ENCODE measurements around the gene MSI2.

MSI2 gene

DNA sequence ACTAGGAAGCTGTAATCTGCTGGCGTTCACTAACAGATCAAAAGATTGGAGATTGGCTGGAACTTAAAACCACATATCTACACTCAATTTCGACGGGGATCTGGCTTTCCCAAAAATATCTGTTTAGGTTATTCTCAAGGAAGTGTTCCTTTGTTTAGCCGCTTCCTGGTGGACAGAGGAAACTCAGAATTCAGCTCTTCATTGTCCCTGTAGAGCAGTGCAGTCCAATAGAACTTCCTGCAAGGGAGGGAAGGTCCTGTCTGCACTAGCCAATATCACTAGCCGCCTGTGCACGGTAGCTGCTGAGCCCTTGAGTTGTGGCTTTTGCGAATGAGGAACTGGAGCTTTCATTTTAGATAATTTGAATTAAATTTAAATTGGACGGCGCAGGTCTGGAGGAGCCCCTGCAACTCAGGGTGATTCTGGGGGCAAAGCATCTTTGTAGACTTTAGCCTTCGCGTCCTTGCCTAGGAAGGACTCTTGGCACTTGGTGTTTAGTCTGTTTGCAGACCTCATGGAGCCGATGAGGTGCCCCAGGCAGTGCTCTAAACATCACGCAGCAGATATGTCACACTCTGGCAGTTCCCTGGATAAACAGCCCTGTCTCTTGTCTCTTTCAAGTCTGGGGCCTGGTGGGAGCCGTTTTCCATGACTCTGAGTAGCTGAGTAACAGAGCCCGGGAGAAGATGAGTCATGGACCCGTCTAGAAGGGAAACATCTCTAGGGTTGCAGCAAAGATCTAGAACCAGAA, 366.5 kb downstream of the MSI2 start:
- no peak for DNase-seq (ENCODE audit: low read depth)

DNA sequence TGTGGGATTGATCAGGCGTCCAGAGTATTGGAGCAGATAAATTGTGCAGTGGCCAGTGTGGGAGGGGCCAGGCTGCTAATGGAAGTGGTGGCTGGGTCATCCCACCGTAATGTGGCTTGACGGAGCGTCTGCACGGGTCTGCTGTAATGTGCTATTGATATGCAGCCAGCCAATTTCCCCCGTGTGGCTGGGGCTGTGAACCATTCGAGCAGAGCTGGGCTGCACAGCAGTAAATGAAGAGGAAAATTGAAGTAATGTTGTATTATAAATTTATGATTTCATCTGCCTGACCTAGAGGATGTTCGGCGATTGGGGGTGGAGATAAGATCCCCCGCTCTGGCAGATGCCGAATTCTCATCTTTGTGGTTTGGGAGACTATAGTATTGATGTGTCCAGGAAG, 367.3 kb downstream of the MSI2 start:
- DNase-seq (ENCODE audit: low read depth): no peak

DNA sequence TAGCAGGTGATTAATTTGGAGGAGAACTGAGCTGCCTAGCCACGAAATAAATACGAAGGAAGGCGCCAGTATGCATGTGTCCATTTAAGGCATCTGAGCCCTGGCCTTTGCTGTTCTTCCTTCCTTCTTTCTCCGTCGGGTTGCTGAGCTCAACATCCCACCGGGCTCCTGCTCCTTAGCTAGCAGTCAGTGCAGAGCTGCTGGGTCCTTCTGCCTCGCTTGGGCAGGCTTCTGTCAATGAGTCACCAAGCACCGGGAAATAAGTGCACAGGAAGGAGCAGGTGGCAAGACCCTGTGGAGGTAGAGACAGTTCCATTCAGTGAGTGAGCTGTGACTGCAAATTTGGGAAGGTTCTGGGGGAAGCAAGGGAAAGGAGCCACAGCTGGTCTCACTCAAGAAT, 368.1 kb downstream of the MSI2 start:
- DNase-seq (ENCODE audit: low read depth): no peak

DNA sequence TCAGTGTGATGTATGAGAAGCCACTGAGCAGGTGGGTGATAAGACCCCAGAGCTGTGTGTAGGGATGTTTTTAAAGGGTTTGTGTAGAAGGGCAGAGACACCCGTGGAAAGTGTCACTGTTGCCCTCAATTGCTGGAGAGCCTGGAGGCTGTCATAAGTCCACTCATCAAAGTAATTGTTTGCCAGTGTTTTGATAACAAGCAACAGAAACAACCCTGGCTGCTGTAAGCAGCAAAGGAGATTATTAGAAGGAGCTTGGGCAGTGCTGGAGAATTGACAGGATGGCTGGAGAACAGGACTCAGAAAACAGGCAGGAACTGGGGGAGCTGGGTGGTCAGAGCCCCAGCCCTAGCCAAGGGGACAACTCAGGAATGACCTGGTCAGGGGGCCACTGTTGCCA, 369.2 kb downstream of the MSI2 start:
- no peak for DNase-seq (ENCODE audit: low read depth)

DNA sequence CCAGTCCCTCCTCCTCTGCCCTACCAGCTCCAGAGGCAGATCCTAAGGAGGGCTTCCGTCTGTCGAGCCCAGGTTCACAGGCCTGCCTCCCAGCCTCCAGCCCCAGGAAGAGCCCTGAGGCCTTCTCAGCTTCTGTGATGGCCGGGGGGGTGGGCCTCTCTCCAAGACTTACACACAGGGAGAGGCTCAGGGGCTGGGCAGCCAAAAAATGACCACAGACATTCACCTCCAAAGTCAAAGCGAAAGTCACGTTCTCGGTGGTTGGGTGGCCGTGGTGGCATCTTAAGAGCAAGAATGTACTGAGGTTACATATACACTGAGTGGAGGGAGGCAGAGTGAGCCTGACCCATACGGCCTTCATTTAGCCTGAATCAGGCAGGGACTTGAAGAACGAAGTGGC, 369.6 kb downstream of the MSI2 start:
- DNase-seq (ENCODE audit: low read depth): no peak

DNA sequence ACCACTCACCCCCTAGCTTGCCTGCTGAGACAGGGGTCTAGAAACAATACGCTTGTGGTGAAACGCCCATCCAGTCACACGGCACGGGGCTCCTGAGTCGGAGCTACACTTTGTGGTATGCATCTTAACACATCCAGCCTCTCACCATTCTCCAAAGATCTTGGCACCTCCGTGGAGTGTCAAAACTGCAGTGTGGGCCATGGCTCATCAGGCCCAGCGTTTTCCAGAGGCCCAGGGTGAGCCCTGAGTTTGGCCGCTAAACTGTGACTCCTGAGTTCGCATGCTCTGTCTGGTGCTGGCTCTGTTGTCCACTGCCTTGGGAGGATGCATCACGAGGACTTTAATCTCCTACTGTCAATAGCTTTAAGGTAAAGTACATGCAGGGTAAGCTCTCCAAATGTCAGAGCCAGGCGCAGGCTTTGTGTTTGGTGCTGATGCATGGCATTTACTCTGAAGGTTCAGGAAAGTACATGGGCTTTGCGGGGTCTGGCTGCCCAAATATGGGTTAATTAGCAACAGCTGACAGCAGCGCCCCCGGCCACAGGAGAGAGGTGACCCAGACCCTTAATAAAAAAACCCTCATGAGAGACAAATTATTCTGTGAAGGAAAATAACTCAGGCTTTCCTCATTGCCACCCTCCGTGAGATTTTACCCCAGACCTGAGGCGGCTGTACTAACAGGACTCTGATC, 370.3 kb downstream of the MSI2 start:
- no peak for DNase-seq (ENCODE audit: low read depth)

DNA sequence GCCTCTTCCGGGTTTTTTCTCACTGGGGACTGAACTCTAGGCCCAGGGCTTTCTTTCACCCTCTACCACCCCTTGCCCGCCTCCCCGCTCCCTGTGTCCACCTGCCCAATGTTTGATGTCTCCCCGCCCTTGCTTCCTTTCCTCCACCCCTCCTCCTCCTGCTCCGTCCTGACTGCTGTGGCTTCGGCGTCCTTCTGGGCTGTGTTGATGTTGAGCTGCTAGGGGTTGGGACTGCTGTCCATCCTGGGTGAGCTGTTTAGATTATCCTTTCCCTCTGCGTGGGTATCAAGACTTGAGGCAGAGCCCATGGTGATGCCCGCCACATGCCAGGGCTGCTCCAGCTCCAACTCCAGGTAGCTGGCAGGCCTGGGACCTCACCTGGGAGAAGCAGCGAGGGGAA, 371.3 kb downstream of the MSI2 start:
- no peak for DNase-seq (ENCODE audit: low read depth)

DNA sequence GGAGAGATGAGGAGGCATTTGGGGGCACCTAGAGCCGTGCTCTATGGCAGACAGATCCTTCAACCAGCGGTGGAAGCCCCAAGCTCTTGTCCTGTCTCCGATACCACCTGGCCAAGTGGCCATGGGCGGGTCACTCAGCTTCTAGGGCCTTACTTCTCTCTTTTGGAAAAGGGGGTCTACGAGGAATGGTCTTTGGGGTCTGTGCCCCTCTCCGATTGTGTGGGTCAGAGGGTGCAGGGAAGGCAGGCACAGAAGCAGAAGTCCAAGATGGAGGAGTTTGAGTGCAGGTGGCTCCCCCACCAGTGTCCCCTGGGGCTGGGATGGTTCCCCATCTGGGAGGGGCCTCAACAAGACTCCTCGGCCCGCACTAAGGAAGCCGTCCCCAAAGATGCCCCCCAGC, 372.1 kb downstream of the MSI2 start:
- no peak for DNase-seq (ENCODE audit: low read depth)

DNA sequence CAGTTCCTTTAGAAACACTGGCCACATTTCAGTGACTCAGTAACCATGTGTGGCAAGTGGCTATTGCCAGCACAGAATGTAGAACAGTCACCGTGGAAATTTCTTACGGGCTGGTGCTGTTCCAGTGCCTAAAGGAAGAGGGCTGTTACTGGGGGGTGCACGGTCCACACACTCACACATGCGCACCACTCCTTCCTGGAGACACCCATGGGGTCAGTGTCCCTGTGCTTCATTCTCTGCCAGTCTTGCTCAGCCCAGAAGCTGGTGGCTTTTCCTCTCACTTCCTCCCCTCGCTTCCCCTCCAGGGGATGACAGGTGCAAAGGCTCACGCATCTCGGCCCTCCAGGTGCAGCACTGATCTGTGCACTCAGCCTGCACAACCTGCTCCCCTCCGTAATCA, 373.1 kb downstream of the MSI2 start:
- no peak for DNase-seq (ENCODE audit: low read depth)

DNA sequence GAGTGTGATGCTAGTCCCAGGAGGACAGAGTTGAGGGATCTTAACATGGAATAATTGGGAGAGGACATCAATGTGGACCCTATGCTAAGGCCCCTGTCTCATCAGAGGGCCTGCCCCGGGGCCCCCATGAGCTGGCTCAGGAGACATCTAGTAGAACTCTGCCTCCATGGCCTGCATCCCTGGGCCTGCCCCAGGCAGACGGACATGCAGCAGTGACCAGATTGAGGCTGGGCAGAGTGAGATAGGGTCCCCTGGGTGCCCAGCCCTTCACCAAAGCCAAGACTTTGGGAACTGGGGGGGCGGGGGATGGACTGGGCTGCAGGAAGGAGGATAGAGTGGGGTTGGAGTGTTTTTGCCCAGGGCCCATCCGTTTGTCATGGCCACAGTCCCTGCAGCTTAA, 373.6 kb downstream of the MSI2 start:
- DNase-seq (ENCODE audit: low read depth): no peak

DNA sequence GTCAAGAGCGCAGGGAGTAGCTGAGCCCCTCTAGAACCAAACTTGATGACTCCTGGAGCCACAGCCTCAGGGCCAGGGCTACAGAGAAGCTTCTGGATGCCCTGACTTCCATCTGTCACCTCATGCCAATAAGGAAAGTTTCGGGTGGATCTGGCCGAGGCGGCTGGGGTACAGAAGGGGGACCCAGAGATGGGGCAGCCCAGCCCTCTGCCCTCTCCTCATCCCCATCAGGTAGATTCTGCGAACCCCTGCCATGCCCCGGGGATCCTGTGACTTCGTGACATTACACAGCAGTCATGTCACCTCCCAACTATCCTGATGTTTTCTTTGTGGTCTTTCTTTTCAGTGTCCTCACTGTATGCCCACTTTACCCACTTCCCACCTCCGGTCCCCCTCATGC, 374.4 kb downstream of the MSI2 start:
- DNase-seq (ENCODE audit: low read depth): no peak

DNA sequence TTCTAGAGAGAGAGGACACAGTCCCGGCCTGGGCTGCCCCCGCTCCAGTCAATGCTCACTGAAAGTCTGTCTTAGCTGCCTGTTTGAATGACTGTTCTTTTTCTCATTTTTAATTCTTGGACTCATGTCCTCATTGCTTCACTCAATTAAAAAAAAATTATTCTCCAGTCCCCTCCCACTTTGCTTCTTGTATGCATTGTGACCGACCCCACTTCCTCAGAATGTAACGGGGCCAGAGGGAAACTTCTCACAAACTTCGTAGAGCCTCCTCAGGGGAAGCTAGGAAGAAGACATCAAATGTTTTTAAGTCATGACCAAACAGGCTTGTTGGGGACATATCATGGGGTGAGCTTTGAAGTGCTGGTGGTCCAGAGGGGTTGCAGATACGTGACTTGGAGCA, 375.5 kb downstream of the MSI2 start:
- DNase-seq (ENCODE audit: low read depth): no peak

DNA sequence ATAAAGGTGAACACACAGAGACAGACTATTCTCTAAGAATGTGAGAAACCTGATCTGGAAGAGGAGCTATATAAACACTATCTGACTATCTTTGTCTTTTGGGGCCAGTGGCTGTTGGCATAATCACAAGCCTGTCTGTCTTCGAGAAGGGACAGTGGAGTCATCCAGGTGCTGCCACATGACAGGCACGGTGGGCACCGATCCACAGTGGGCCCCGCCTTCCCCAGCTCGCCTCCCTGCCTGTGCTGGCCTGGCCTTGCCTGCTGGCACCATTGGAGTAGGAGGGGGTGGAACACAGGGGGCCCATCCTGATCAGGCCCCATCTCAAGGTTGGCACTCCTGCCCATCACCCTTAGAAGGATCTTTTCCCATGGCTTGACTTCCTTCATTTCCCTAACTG, 376.0 kb downstream of the MSI2 start:
- no peak for DNase-seq (ENCODE audit: low read depth)

DNA sequence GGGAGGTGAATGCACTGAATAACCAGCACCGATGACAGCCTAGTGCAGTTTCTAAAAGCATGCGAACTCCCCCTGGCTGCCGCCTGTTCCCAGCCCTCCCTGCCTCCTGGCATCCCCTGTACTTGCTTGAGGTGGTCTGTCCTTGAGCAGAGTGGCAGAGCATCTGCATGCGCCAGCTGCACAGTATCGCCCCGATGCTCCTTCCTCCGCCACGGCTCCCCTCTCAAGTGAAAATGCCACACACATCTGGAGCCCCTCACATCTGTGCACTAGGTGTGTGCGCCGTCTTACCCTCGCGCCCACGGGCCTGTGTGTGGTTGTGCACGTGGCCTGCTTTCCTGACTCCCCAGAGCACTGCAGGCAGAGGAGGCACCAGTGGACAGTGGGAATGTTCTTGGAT, 376.9 kb downstream of the MSI2 start:
- DNase-seq (ENCODE audit: low read depth): no peak

DNA sequence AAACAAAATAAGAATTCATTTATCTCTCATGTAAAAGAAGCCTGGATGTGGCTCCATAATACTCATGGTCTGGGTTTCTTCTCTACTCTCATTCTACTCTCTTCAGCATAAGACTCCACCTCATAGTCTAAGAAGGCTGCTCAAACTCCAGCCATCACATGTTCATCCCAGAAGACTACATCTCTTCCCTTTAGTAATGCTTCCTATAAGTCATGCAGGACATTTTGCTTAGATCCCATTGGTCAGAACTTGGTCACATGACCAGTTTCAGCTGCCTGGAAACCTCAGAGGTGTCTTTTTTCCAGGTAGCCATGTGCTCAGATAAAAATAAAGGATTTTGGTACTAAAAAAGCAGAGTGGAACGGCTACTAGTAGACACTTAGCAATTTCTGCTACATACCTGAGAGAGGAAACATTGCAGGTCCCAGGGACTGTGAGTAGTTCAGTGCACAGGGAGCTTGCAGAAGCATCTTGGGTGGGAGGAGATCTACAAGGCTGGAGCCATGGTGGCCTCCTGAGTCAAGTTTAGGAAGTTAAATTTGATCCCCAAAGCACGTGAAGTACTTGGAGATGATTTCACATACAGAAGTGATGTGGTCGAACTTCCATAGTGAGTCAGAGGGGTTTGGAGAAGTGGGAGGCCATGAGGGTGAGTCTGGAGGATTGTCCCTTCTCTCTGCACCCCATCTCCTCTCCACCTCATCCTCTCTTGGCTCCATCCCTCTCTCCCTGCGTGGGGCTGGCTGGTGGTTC, 378.6 kb downstream of the MSI2 start:
- DNase-seq (ENCODE audit: low read depth): no peak

DNA sequence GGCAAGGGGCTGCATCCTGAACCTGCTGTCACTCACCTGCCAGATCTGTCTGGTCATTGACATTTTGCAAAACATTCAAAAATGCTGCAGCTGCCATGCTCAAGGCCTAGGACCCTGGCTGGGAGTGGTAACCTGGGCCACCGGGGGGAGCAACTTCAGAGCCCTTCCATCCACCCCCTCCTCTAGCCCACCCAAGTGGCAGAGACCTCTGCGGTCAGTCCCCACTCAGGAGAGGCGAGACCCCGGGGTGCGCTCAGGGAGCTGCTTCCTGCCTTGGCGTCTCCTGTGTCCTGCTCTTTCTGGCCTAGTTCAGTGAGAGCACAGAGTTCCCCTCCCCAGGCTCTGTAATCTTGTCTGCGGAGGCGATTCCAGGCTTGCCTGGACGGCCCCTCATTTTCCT, 380.0 kb downstream of the MSI2 start:
- no peak for DNase-seq (ENCODE audit: low read depth)

DNA sequence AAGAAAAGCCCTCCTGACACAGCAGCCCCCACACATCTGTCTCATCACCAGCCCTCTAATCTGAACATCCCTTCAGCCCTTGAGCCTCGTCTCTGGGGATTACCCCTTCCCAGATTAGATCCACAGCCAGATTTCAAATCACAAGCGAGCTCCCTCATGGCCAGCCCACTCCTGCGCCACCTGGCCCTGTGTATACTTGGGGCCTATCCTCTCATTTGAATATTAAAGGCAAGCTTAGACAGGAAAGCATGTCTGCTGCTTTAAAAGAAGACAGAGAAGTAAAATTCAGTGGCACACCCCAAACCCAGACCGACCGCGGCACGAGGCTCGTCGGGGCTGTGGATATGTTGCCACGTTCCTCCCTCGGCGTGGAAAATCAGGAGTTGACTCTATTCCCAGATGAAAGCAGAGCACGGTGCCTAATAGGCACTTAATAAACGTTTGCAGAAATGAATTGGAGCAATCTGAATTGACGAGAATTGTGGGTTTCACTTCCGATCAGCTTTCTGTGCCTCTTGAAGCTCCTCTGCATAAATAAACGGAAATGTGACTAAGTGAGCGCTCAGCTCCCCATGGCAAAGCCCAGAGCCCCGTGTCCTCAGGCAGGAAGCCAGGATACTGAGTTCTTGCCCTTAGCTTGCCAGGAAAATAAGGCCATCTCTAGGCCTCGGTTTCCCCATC, 380.8 kb downstream of the MSI2 start:
- DNase-seq (ENCODE audit: low read depth): no peak

DNA sequence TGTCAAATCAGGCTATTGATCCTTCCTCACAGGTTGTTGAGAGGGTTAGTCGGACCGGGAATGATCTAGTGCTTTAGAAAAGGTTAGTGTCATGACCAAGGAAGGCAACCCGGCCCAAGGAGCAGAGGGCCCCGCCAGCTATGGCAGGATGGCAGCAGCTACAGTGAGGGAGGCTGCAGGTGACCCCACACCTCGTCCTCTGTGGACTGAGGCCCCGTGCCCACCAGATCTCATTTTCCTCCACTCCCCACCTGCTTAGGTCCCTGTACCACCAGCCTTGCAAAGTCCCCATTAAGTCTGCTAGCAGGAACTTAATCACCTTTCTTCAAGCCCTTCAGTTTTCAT, 381.3 kb downstream of the MSI2 start:
- DNase-seq (ENCODE audit: low read depth): no peak

DNA sequence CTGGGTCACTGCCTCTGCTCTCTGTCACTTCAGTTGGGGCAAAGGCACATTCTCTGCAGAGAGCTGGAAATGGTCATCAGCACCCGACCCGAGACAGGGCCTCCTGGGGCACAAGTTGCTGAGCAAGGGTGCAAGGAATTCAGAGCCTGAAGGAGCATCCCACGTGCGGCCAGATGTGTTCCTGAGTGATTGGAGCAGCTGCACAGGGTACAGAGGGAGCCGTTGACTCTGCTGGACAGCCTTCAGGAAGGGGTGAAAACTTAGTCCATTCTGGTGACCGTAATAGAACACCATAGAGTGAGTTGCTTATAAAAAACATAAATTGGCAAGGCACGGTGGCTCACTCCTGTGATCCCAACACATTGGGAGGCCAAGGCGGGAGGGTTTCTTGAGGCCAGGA, 382.0 kb downstream of the MSI2 start:
- no peak for DNase-seq (ENCODE audit: low read depth)

DNA sequence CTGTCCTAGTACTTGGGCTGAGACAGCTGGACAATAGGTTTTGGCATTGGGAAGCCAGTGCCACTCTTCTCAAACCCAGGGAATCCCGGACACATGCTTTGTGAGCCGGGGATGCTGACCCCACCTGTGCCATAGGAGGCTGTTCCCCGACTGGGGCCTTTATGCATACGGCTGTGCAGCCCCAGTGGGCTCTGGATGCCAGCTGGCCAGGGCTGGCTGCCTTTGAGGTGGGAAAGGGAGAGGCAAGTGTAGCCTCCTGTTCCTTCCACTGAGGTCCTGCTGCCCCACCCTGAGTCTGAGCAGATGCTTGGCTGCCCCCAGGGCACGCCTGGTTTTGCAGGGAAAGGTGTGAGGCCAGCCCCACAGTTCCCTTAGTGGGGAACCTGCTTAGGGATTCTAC, 383.1 kb downstream of the MSI2 start:
- no peak for DNase-seq (ENCODE audit: low read depth)

DNA sequence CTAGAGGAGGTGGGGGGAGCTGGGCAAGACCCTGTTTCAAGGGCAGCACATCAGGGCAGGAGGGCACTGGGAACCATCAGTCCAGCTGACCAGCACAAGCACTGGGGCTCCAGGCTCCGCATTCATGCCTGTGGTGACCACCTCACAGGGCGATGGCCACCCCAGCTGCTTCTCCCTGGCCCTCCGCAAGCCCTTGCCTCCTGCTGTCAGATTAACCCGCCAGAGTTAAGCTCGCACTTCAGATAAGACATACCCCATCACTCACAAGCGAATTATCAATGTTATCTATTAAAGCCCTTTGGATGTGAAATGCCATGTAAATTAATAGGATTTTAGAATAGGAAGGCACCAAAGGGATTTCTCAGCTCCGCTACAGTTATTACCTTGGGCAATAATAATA, 383.8 kb downstream of the MSI2 start:
- no peak for DNase-seq (ENCODE audit: low read depth)

DNA sequence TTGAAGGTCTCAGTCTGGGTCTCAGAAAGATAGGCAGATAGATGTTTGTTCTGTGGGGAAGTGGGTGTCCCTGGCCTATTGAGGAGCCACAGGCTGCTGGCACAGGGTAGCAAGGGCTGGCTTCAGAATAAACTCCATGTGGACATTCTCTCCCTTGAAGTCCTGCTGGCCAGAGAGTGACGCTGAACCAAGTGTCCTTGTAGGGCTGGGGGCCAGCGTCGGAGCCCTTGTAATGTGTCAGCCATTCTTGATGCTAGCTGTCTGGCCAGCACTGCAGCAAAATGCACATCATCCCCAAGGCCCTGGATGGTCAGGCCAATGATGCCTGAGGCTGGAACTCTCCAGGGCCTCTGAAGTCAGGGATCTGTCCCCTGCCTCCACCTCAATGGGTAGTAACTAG, 385.4 kb downstream of the MSI2 start:
- no peak for DNase-seq (ENCODE audit: low read depth)

DNA sequence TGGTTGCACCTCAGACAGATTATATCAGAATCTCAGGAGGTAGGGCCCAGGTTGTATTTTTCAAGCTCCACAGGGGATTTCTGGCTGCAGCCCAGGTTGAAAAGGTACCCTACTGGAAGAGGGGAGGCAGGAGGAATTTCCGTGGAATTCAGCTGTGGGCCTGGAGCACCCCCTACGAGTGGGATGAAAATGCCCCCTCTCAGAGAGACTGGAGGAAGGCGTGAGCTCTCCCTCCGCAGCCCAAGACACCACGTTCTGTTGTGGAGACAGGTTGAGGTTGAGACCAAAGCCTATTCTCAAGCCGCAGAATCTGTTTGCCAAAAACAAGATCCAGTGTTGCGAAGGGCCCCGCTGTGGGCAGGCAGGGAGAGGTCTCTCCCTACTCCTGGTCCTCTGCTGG, 386.7 kb downstream of the MSI2 start:
- DNase-seq (ENCODE audit: low read depth): no peak

All from activated T-cell treated with anti-CD3 and anti-CD28 coated beads for 1 hour (primary cell).